T-helper 22 cell (primary cell): ENCODE data around the gene DYRK1B.
"Not testable (repeated sequence)": the region's sequence is repeated elsewhere in the genome, so short reads cannot be mapped to it uniquely, and the experiment has no call there.

Experiments used
- DNase-seq: peaks from one replicate; pipeline ENCODE4 v3.0.0-alpha.2; 2020; ENCODE audit warnings: low read depth

DYRK1B gene

DNA sequence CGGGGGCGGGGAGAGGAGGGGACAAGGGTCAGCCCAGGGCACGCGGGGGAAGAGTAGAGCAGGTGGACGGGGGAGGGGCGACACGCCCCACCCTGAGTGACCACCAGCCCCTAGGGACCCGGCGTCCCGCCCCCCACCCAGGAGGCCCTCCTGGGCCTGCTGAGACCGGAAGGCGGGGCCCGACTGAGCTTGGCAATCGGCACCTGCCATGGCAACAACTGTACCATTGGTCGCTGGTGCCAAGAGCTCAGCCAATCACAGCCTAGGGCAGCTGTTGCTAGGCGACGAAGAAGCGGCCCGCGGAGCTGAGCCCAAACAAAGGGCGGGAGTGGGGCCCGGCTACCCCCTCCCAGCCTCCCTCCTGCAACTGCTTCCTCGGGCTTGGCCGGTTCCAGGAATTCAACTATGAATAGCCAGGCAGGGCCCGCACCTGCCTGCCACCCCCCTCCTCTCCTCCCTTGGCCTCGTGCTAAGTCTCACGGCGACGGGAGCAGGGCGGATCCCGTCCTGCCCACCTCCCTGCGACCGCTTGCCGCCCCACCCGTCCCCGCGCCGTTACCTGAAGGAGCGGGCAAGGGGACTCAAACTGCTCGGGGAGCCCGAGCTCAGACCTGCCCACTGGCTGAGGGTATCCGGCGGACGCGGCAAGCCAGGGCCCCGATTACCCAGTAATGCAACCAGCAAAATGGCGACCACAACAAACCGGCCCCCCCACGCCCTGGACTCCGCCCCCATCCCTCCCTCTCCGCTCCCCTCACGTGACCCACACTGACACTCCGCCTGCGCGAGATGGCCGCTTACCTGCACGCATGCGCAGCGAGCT lies at the start of gene DYRK1B:
Gene DYRK1B, minus strand, starts transcription at position 699 of the 823 bp plus-strand sequence. CDS start 2,295 bp downstream, outside the sequence.
- peak; percentile 98 for DNase-seq

DNA sequence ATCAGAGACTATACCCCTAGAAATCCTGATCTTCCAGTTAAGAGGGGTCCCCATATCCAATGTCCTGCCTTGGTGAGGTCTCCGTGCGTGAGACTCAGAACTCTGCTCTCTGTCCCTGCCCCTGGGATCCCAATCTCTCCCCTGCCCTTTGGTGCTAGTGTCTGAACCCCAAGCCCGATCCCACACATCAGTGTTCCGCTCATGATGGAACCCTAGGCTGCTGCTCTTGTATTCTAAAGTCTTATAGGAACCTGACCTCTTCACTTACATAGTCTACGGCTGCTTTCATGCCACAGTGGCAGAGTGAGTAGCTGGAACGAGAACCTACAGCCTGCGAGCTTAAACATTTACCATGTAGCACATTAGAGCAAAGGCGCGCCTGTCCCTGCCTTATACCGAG lies 48.7 kb upstream of the DYRK1B start:
- not testable (repeated sequence) for DNase-seq

DNA sequence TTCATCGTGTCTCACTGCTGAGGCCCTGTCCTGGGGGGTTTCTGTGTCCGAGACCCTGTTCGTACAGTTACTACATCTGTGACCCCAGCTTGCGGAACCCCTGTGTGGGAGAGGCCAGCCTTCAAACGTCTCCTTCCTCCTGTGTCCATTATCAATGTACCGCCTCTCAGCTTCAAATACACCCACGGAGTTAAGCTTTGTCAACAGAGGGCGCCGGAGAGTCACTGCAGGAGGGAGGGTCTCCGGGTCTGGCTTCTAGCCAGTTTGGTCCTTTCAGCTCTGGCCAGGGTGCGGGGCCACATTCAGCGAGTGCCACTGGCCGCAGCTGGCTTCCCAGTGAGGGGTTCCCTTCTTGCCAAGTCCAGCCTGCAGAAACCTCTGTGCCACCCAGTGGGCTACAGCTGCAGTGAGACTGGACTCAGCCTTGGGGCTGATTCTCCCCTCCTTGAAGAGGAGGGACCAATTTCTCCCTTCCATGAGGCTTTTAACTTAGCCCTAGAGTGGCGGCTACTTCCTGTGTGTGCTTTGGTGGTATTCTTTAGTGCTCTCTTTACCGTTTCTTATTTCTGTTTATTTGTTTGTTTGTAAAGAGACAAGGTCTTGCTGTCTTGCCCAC lies 47.6 kb upstream of the DYRK1B start:
- not testable (repeated sequence) for DNase-seq

DNA sequence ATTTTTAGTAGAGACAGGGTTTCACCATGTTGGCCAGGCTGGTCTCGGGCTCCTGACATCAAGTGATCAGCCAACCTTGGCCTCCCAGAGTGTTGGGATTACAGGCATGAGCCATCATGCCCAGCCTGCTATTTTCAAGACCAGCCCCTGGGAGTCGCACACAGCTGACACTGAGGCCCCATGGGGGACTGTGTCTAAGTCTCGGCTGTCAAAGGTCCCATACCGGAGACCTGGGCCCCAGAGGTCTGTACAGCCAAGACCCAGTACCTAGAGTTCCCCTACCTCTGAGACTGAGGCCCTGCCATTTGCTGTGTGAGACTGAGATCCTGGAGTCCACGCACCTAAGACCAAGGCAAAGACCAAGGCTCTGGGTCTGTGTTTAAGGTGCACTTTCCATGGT lies 46.3 kb upstream of the DYRK1B start:
- DNase-seq: not testable (repeated sequence)

DNA sequence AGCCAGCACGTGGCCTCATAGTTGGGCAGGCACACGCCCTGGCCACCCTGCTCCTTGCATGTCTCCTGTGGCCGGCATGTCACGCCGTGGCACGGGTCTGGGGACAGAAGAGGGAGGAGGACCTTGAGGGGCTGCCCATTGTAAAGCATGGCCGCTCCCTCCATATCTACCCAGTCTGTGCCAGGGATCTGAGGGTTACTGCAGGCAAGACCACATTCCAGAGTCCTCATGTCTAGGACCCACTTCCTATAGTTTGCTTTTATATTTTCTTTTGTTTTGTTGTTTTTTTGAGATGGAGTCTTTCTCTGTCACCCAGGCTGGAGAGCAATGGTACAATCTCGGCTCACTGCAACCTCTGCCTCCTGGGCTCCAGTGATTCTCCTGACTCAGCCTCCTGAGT lies 45.8 kb upstream of the DYRK1B start:
- DNase-seq: not testable (repeated sequence)

DNA sequence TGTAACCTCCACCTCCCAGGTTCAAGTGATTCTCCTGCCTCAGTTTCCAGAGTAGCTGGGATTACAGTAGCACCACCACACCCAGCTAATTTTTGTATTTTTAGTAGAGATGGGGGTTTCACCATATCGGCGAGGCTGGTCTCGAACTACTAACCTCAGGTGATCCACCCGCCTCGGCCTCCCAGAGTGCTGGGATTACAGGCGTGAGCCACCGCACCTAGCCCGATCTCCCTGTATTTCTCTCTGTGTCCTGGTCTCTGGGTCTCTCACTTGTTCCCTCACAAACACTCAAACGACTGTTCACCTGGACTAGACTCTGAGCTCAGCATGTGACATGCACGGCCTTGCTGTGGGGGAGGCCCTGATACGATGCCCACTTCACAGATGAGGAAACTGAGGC lies 44.9 kb upstream of the DYRK1B start:
- not testable (repeated sequence) for DNase-seq

DNA sequence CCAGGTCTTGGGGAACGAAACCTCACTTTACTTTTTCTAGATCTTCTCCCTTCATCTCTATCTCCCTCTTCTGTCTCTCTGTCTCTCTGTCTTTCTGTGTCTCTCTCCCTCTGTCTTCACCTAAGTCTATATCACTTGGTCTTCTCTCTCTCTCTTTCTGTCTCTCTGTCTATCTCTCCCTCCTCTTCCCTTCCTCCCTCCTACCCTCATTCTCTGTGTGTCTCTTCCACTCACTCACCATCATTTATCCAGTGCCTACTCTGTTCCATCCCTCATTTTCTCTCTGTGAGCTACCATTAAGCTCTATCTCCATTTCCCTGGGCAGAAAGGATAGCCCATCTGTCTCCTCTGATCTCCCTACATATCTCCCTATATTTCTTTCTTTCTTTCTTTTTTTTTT lies 44.4 kb upstream of the DYRK1B start:
- DNase-seq: no peak

DNA sequence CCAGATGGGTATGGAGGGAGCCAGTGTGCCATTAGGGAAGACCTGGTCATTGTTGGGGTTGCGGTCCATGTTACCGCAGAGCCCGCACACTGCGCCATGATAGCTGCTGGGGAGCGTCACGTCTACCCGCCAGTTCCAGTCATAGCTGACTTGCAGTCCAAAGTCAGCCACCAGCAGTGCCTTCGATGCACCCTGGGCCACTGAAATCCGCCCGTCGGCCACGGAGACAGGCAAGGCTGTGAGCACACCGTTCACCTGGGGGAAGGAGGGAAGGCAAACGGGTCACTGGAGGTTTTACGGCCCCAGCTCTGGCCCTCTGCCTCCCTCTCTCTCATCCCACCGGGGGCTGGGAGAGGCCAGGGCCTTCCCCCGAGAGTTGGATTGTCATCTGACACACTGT lies 44.0 kb upstream of the DYRK1B start:
- not testable (repeated sequence) for DNase-seq

DNA sequence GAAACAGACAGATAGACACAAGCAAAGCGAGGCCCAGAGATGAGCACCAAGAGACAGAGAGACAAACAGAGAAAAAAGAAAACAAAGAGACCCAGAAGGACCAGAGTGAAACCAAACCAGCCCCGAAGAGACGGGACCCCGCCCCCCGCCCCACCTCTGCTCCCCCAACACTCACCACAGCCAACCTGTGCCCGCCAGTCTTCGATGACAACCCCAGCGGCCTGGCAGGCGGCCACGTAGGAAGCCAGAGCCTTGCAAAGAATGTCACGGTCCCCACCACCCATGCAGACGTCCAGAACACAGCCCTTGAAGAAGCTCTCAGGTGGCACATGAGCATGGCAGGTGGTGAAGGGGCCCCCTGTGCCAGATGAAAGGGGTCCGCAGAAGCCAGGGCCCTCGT lies 43.5 kb upstream of the DYRK1B start:
- DNase-seq: not testable (repeated sequence)

DNA sequence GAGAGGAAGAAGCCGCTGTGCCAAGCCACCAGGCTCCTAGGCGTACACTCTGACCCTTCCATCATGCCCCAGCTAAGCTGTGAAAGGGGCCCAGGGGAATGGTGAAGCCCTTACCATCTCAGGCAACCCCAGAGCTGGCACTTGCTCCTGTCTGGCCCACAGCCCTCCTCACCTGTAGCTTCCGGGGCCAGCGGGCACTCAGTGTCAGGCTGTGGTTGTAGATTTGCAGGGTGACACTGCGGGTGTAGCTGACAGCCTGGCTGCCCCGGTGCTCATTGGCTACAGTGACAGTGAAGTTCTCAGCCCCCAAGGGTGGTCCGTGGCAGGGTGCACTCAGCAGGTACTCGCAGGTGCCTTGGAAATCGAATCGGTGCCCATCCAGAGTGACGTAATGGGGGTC lies 42.5 kb upstream of the DYRK1B start:
- DNase-seq: not testable (repeated sequence)

DNA sequence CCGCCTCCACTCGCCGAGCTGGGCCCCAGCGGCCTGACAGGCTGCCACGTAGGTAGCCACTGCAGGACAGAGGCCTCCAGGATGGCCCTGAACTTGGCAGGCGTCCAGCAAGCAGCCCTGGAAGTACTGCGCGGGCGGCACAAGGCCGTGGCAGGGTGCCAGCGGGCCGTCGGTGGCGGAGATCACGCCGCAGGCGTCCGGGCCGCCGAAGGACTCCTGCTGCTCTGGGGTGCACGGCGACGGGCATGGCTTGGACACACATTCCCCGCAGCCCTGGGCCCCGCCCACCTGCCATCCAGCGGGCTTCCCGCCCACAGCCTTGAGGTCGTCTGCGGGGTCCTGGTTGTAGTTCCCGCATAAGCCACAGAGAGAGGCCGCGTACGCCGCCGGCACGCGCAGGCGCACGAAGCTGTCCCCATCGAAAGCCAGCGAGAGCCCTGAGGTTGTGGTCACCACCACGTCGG lies 41.5 kb upstream of the DYRK1B start:
- DNase-seq: not testable (repeated sequence)

DNA sequence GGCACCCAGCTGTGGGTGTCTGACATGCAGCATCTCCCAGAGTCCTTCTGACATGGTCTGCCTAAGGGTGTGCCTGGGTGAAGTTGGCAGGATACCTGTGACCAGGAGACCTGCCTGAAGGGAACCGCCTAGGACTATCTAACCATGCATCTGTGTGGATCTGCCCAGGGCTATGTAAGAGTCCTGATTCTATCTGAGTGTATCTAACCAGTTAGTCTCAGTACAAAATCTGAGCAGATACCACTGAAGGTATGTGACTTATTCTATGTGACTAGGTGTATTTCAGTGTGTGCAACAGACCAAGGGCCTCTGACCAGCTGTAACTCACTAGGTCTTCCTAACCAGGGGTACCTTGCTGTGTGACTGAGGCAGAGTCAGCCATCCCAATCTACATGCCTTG lies 40.4 kb upstream of the DYRK1B start:
- DNase-seq: no peak

DNA sequence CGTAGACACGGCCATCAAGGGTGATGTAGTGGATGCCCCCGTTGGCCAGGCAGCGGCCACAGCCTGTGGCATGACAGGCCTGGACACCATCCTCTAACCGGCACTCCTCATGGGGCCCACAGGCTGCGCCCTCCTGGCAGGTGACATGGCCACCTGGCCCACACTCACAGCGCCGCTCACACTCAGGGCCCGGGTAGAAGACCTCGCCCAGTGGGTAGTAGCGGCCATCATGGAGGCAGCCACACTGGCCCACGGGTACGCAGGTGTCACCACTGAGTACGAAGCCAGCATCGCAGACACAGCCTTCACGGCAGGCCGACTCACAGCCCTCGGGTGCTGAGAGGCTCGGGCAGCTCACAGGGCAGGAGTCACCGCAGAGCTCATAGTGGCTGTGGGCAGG lies 39.4 kb upstream of the DYRK1B start:
- no peak for DNase-seq

DNA sequence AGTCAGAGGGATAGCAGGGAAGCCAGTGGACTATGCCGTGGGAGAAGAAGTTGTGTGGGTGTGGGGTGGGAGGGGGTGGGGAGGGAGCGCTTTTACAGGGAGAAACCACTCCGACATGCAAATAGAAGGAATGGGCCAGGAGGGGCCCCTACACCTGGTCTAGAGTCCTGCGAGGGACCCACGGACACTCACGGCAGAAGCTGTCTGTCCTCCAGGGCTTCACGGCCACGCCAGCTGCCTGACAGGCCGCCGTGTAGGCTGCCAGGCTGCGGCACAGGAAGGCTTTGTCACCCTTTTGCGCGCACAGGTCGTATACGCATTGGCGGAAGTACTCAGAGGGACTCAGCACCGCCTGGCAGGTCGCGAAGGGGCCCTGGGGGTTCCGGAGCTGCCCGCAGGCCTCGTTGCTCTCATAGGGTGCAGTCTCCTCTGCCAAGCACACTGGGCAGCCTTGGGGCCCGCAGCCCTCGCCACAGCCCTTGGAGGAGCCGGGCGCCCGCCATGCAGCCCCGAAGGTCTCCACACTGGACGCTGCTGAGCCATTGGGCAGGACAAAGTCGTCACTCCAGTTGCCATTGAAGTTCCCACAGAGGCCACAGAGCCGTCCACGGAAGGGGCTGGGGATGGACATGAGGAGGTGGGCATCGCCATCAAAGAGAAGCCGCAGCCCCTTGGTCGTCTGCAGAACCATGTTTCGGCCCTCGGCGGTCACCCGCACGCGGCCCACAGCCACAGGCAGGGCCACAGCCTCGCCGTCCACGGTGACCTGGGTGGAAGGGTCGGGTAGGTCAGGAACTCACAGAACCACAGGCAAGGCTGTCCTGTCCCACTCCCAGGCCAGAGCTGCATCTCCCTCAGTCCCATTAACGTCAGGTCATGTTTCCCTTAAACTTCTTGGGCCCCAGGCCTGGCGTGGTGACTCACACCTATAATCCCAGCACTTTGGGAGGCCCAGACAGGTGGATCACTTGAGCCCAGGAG lies 38.2 kb upstream of the DYRK1B start:
- no peak for DNase-seq

DNA sequence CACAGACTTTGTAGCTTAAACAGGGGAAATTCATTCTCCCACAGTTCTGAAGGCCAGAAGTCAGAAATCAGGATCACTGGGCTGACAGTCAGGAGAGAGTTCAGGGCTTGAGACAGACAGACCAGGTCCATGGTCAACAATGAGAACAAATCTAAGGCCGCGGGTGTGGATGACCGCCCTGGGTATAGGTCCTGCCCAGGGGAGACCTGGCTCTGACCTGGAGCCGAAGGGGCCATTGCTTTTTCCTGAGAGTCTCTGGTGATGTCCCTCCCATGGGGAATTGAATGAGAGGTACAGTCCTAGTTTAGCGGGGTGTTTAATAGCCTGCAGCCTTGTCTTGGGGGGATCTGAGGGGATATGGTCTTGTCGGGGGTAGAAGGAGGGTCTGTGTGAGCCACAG lies 37.4 kb upstream of the DYRK1B start:
- no peak for DNase-seq

DNA sequence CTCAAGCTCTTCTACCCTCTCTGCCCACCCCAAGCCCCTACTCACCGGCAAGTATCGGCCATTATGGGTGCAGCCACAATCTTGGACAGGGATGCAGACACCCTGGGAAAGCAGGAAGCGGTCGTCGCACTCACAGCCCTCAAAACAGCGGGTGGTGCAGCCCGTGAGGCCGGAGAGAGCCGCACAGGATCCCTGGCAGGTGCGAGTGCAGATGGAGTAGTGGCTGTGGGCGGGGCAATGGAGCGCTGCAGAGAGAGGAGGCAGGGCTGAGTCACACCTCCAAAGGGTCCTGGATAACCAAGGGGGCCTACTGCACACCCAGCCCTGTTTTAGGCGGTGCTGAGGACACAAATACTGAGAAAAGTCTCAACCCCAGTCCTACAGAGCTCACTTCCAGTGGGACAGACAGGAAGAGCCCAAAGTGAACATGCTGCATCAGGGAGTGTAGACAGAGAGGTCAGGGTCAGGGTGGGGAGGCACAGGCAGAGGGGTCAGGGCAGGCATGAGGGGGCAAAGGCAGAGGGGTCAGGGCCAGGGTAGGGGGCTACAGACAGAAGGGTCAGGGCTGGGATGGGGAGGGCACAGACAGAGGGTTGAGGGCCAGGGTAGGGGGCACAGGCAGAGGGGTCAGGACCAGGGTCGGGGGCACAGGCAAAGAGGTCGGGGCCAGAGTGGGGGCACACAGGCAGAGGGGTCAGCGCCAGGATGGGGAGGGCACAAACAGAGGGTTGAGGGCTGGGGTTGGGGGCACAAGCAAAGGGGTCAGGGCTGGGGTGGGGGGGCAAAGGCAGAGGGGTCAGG lies 36.4 kb upstream of the DYRK1B start:
- no peak for DNase-seq

DNA sequence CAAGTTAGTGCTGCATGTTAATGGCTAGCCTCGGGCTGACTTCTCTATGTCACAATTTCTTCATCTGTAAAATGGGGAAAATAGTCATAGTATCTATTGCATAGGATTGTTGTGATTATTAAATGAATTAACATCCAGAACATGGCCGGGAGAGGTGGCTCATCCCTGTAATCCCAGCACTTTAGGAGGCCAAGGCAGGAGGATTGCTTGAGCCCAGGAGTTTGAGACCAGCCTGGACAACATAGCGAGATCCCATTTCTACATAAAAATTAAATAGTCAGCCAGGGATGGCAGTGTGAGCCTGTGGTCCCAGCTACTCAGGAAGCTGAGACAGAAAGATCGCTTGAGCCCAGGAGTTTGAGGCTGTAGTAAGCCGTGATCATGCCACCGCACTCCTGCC lies 34.0 kb upstream of the DYRK1B start:
- no peak for DNase-seq

DNA sequence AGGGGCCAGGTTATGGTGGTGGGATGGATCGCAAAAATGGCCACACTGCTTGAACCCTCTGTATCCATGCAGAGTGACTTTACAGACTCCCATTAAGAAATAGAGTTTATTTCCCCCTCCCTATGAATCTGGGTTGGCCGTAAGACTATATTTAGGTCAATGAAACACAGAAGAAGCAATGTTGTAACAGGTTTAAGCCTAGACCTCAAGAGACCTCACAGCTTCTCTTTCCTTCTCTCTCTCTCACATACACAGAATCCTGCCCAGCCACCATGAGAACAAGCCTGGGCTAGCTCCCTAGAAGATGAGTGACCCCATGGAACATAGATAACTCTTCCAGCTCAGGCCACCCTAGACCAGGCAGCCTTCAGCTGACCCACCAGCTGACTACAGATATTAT lies 33.2 kb upstream of the DYRK1B start:
- DNase-seq: no peak

DNA sequence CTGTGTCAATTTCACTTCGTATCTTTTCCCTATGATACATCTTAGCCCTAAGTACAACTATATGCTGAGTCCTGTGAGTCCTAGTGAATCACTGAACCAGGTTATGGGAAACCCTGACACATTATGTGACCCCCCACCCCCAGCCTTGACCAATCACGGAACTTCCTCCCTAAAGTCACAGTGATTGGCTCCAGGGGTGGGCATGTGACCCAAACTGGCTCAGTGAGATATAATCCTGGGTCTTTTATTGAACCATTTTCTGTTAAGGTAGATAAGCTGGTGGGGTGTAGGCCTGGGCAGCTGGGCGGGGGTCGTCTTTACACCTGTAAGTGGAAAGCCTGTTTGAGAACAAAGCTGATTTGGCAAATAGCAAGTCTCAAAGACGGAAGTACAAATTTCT lies 32.0 kb upstream of the DYRK1B start:
- no peak for DNase-seq

DNA sequence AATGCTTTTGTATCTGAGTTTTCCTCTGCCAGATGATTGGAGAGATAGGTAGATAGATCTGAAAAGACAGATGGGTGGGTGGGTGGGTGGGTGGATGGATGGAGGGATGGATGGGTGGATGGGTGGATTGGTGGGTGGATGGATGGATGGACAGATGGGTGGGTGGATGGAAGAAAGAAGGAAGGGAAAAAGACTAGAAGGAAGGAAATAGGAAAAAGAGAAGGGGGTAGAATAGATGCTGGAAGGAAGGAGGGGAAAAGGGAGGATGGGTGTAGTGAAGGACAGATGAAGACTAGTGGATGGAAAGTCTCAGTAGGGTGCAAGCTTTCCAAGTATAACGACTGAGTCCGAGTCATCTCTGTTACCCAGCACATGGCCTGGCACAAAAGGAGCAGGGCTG lies 31.2 kb upstream of the DYRK1B start:
- DNase-seq: no peak

DNA sequence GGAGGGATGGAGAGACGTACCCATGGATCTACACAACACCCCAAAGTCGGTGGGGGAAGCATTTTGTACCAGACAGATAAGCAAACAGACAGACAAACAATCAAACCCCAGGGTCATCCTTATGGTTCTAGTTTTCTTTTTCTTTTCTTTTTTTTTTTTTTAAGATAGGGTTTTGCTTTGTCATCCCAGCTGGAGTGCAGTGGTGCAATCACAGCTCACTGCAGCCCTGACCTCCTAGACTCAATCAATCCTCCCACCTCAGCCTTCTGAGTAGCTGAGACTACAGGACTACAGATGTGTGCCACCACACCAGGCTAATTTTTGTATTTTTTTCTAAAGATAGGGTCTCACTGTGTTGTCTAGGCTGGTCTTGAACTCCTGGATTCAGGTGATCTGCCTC lies 30.2 kb upstream of the DYRK1B start:
- no peak for DNase-seq

DNA sequence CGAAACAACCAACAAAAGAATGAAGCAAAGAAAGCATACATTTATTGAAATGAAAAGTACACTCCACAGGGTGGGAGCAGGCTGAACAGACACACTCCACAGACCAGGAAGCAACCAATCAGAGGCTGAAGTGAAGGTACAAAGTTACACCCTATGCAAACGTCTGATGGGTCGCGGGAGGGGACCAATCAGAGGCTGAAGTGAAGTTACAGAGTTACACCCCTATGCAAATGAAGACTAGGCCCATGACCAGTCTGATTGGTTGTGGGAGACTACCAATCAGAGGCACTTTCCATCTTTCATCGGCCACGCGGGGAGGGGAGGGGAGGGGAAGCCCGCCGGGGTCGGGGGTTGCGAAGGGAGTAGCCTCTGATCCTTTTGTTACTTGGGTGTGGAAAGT lies 24.6 kb upstream of the DYRK1B start:
- DNase-seq: no peak
